ENCODE results near the gene MSMO1. TPM values are rescaled to one million over a fixed set of nuclear protein-coding genes. Genes with fewer than 3 reads are reported as not detected.

The MSMO1 gene
- total RNA-seq, 3 donors from 2014 or later, result 41.1 to 123 (median 117) TPM

- peak in 1 of 3 donors; percentile 42 for DNase-seq
- Histone ChIP-seq H3K36me3 (ENCODE audit: low read depth) (no peaks in the 10 kb centered on the region), H3K4me1 (ENCODE audit: low read depth) (no peaks in the 10 kb centered on the region), H3K4me3 (no peak overlapping the region), H3K9me3 (no peaks in the 10 kb centered on the region)
- intact Hi-C loops (cut with DNase I, micrococcal nuclease), result loop anchor here in 1 of 2 donors (10.0 kb wide), 1 partner anchor 209 kb away; no protein-coding TSS in a partner anchor
- peak; percentile 58 for ATAC-seq
- no peak for TF ChIP-seq CTCF (IDR thresholded peaks at IDR 0.05)
These were observed 16.1 kb downstream of the MSMO1 start for GRCh38 chr4:165343353-165344191.

GRCh38 chr4:165345666-165346417 lies 18.4 kb downstream of the MSMO1 start:
- no peaks in the 10 kb centered on the region for H3K36me3 ChIP-seq (ENCODE audit: low read depth)
- H3K4me1 ChIP-seq (ENCODE audit: low read depth), result no peaks in the 10 kb centered on the region
- ATAC-seq (no peak), DNase-seq (no peak)
- H3K9me3 ChIP-seq, result no peaks in the 10 kb centered on the region
- no peak overlapping the region for H3K4me3 ChIP-seq
- intact Hi-C loops (cut with DNase I, micrococcal nuclease), result loop anchor here in 1 of 2 donors (10.0 kb wide), 1 partner anchor 211 kb away; no protein-coding TSS in a partner anchor
- TF ChIP-seq CTCF (IDR thresholded peaks at IDR 0.05), result no peak

- DNase-seq (no peak), ATAC-seq (no peak)
- intact Hi-C loops (cut with DNase I, micrococcal nuclease), result loop anchor here in 1 of 2 donors (10.0 kb wide), 1 partner anchor 213 kb away; no protein-coding TSS in a partner anchor
- Histone ChIP-seq H3K4me1 (ENCODE audit: low read depth) (no peaks in the 10 kb centered on the region), H3K9me3 (no peaks in the 10 kb centered on the region), H3K36me3 (ENCODE audit: low read depth) (no peaks in the 10 kb centered on the region), H3K4me3 (no peak overlapping the region)
- TF ChIP-seq CTCF (IDR thresholded peaks at IDR 0.05), result no peak
These were observed 20.4 kb downstream of the MSMO1 start for GRCh38 chr4:165347647-165348569.

GRCh38 chr4:165351359-165352130 lies 24.1 kb downstream of the MSMO1 start:
- no peaks in the 10 kb centered on the region for H3K36me3 ChIP-seq (ENCODE audit: low read depth)
- ATAC-seq (no peak), DNase-seq (peak in 1 of 3 donors; percentile 9)
- no peaks in the 10 kb centered on the region for H3K9me3 ChIP-seq
- intact Hi-C loops (cut with DNase I, micrococcal nuclease), result loop anchor here in 1 of 2 donors (10.0 kb wide), 1 partner anchor 113 kb away; no protein-coding TSS in a partner anchor
- no peaks in the 10 kb centered on the region for H3K4me1 ChIP-seq (ENCODE audit: low read depth)
- TF ChIP-seq CTCF (IDR thresholded peaks at IDR 0.05), result no peak
- no peak overlapping the region for H3K4me3 ChIP-seq

Measured in mucosa of descending colon (tissue), 3 donors.